B cell (primary cell): Measurements from ENCODE around the gene NUDT12. TPM values are rescaled to one million over a fixed set of nuclear protein-coding genes. Genes with fewer than 3 reads are reported as not detected.

Experiments used
- ATAC-seq: fragments of 200-7000 bp; cut with Tn5 transposase; one replicate; pipeline ENCODE4 v1.10.0; 2021; ENCODE audit warnings: low read depth, mild to moderate bottlenecking, moderate number of reproducible peaks, moderate library complexity
- CTCF ChIA-PET: fragments of 350-600 bp; sonication (Branson Sonifier 250); formaldehyde crosslinking; loops from one replicate; lab custom pipeline; 2021; ENCODE audit warnings: antibody characterized with exemption, inconsistent platforms; lab: Charles Lee
- POLR2A ChIA-PET: fragments of 350-600 bp; sonication (Branson Sonifier 250); formaldehyde crosslinking; loops from one replicate; lab custom pipeline; 2021; ENCODE audit warnings: antibody characterized with exemption; lab: Charles Lee
- DNase-seq: peaks from one replicate; pipeline ENCODE4 v3.0.0; 2013
- H2AFZ ChIP-seq: 2 replicates; pipeline ENCODE4 v1.6.1; 2012; ENCODE audit warnings: mild to moderate bottlenecking, low read depth, low read length; ENCODE audit not compliant: insufficient read depth, poor library complexity, severe bottlenecking
- H3K27ac ChIP-seq, 2 donors: 1 replicate in 1 of 2; 2 replicates in 1 of 2; pipeline ENCODE4 v1.5.1; 2012 to 2013; ENCODE audit warnings: low read length in 2 of 2, mild to moderate bottlenecking in 2 of 2, moderate library complexity in 1 of 2
- H3K27me3 ChIP-seq, 4 experiments: fragments of 200-600 bp in 1 of 4; sonication (generic) in 1 of 4; replicated peaks in 1 of 4; 1 replicate in 2 of 4; 2 replicates in 2 of 4; pipeline versions ENCODE4 v1.6.1 to v1.7.0; 2013 to 2016; ENCODE audit warnings: low read length in 3 of 4, mild to moderate bottlenecking in 2 of 4, mixed read lengths in 1 of 4, moderate library complexity in 1 of 4; ENCODE audit not compliant: insufficient read depth in 4 of 4, control insufficient read depth in 3 of 4; ENCODE audit errors: control extremely low read depth in 1 of 4
- H3K36me3 ChIP-seq, 2 experiments: replicated peaks in 1 of 2; 1 replicate in 1 of 2; 2 replicates in 1 of 2; pipeline versions ENCODE4 v1.6.1 to v1.7.1; 2013; ENCODE audit warnings: low read length in 1 of 2; ENCODE audit not compliant: insufficient read depth in 2 of 2, control insufficient read depth in 1 of 2; ENCODE audit errors: control extremely low read depth in 1 of 2, extremely low read depth in 1 of 2
- H3K4me1 ChIP-seq, 2 donors: fragments of 200-600 bp in 1 of 2; sonication (generic) in 1 of 2; 1 replicate in 1 of 2; 2 replicates in 1 of 2; pipeline versions ENCODE4 v1.5.1 to v1.6.1; 2013 to 2017; ENCODE audit warnings: low read length in 2 of 2; ENCODE audit not compliant: control insufficient read depth in 2 of 2, insufficient read depth in 2 of 2
- H3K4me2 ChIP-seq: replicated peaks from 2 replicates; pipeline ENCODE3; 2012; ENCODE audit warnings: mild to moderate bottlenecking, low read depth, low read length; ENCODE audit not compliant: poor library complexity, severe bottlenecking
- H3K4me3 ChIP-seq, 5 experiments: fragments of 200-600 bp in 1 of 5; sonication (generic) in 1 of 5; 1 replicate in 3 of 5; 2 replicates in 2 of 5; pipeline versions ENCODE4 v1.5.1 to v1.7.0; 2011 to 2016; ENCODE audit warnings: low read length in 4 of 5, mild to moderate bottlenecking in 4 of 5, low read depth in 2 of 5, control low read depth in 1 of 5, moderate library complexity in 1 of 5; ENCODE audit not compliant: insufficient read depth in 1 of 5; ENCODE audit errors: control extremely low read depth in 1 of 5, extremely low read depth in 1 of 5
- H3K79me2 ChIP-seq: fragments of 200-600 bp; sonication (generic); one replicate; pipeline ENCODE4 v1.6.0; 2016; ENCODE audit warnings: low read length; ENCODE audit not compliant: control insufficient read depth, insufficient read depth
- H3K9ac ChIP-seq: fragments of 200-600 bp; sonication (generic); 2 replicates; pipeline ENCODE4 v1.6.1; 2017; ENCODE audit warnings: mild to moderate bottlenecking, low read length, moderate library complexity
- H3K9me3 ChIP-seq, 3 donors: one replicate each; pipeline versions ENCODE4 v1.6.1 to v1.7.1; 2013; ENCODE audit warnings: low read length in 2 of 3; ENCODE audit not compliant: control insufficient read depth in 2 of 3, insufficient read depth in 1 of 3; ENCODE audit errors: control extremely low read depth in 1 of 3
- H4K20me1 ChIP-seq: 2 replicates; pipeline ENCODE4 v1.6.0; 2012; ENCODE audit warnings: mild to moderate bottlenecking, low read length; ENCODE audit not compliant: insufficient read depth, control insufficient read depth, poor library complexity, severe bottlenecking
- H3K27ac Mint-ChIP-seq: one replicate; pipeline ENCODE4 v1.8.0; 2021; ENCODE audit warnings: mixed read lengths
- H3K27me3 Mint-ChIP-seq: one replicate; pipeline ENCODE4 v1.8.0; 2021; ENCODE audit warnings: mixed read lengths
- H3K4me1 Mint-ChIP-seq: one replicate; pipeline ENCODE4 v1.8.0; 2021; ENCODE audit warnings: mixed read lengths
- H3K4me3 Mint-ChIP-seq: one replicate; pipeline ENCODE4 v1.8.0; 2021; ENCODE audit warnings: mixed read lengths
- H3K9me3 Mint-ChIP-seq: one replicate; pipeline ENCODE4 v1.8.0; 2022; ENCODE audit warnings: mixed read lengths; ENCODE audit not compliant: insufficient read depth
- CTCF ChIP-seq: fragments of 200-600 bp; IDR thresholded peaks from one replicate; pipeline ENCODE4 v1.8.0; 2022; ENCODE audit warnings: antibody characterized with exemption, mild to moderate bottlenecking
- EZH2 ChIP-seq: IDR thresholded peaks from 2 replicates; pipeline ENCODE4 v1.6.1; 2012; ENCODE audit warnings: borderline replicate concordance, low read depth, mild to moderate bottlenecking, moderate library complexity, low read length; ENCODE audit not compliant: insufficient read depth, poor library complexity, severe bottlenecking
- WGBS: methylation state at CpG from one replicate; pipeline ENCODE4 v1.1.5; 2013; ENCODE audit warnings: missing lambda C conversion rate; ENCODE audit not compliant: insufficient coverage; 5-methylcytosine and 5-hydroxymethylcytosine counted together
- intact Hi-C: fragments of 100-400 bp; cut with micrococcal nuclease; formaldehyde crosslinking; loops from one replicate; pipeline ENCODE4 v1.10.0; 2022
- polyA plus RNA-seq: library from polyadenylated mRNA; depleted of rRNA; stranded (reverse); fragments of >200 nt; gene quantifications from 2 replicates; pipeline ENCODE4 v1.2.3, GENCODE V29; 2012
- total RNA-seq, 2 donors: library from RNA; stranded (reverse); fragments of 120-200 nt in 1 of 2; gene quantifications; 1 replicate in 1 of 2; 2 replicates in 1 of 2; pipeline versions ENCODE4 v1.2.3 to v1.2.4, GENCODE V29; 2013 to 2022

NUDT12 gene
- total and polyA plus RNA-seq, 2 donors (not counting 1 experiment from before 2014, with no cell fraction given), result 0.97 to 2.6 TPM

GRCh38 chr5:103602438-103602837, 39.8 kb upstream of the NUDT12 start:
- no peak for DNase-seq
- Mint-ChIP-seq H3K4me1 (no peaks in the 10 kb centered on the region), H3K9me3 (no peaks in the 10 kb centered on the region), H3K27me3 (no peaks in the 10 kb centered on the region), H3K4me3 (no peak overlapping the region), H3K27ac (no peak overlapping the region)
- no peak overlapping the region for H3K9ac ChIP-seq
- no peak overlapping the region for H3K27ac ChIP-seq
- ChIA-PET POLR2A (no interaction called here), CTCF (no interaction called here)
- no peaks in the 10 kb centered on the region for H3K27me3 ChIP-seq
- H3K79me2 ChIP-seq, result no peaks in the 10 kb centered on the region
- no peaks in the 10 kb centered on the region for H4K20me1 ChIP-seq
- TF ChIP-seq CTCF (no peak), EZH2 (no peak)
- intact Hi-C loops, result no loop called here
- ATAC-seq, result no peak
- H2AFZ ChIP-seq, result no peak overlapping the region
- H3K4me3 ChIP-seq, result no peak overlapping the region
- no peaks in the 10 kb centered on the region for H3K4me1 ChIP-seq
- H3K4me2 ChIP-seq, result no peak overlapping the region
- H3K36me3 ChIP-seq, result no peaks in the 10 kb centered on the region
- peaks cover 0 to 1% (median 0%) of the 10 kb centered on the region in 3 donors for H3K9me3 ChIP-seq

GRCh38 chr5:103601314-103601713, 38.7 kb upstream of the NUDT12 start:
- Histone ChIP-seq H3K9ac (no peak overlapping the region), H3K9me3 (peaks cover 0 to 1% (median 0%) of the 10 kb centered on the region in 3 donors), H3K27me3 (no peaks in the 10 kb centered on the region), H3K27ac (no peak overlapping the region), H4K20me1 (no peaks in the 10 kb centered on the region), H3K4me3 (no peak overlapping the region), H3K4me1 (no peaks in the 10 kb centered on the region), H3K79me2 (no peaks in the 10 kb centered on the region), H3K36me3 (no peaks in the 10 kb centered on the region), H3K4me2 (no peak overlapping the region), H2AFZ (no peak overlapping the region)
- Mint-ChIP-seq H3K27me3 (no peaks in the 10 kb centered on the region), H3K4me1 (no peaks in the 10 kb centered on the region), H3K4me3 (no peak overlapping the region), H3K27ac (no peak overlapping the region), H3K9me3 (no peaks in the 10 kb centered on the region)
- no peak for DNase-seq
- intact Hi-C loops, result no loop called here
- TF ChIP-seq EZH2 (no peak), CTCF (no peak)
- no peak for ATAC-seq
- ChIA-PET CTCF (no interaction called here), POLR2A (no interaction called here)
- WGBS, result no CpG with 5 or more reads among the region's 3 CpGs
